Skeletal muscle tissue (tissue), 4 donors: ENCODE measurements around the gene TUBB2B. TPM values are rescaled to one million over a fixed set of nuclear protein-coding genes. Genes with fewer than 3 reads are reported as not detected.
A peak's percentile ranks its signal among the peaks of the same experiment; 100 is the strongest.

Experiments used
- H3K27ac ChIP-seq: one replicate; pipeline ENCODE4 v1.7.0; 2013; ENCODE audit warnings: mild to moderate bottlenecking, low read depth, low read length, inconsistent platforms
- H3K27me3 ChIP-seq, 3 donors: one replicate each; pipeline ENCODE4 v1.7.0; 2013; ENCODE audit warnings: low read length in 3 of 3; ENCODE audit not compliant: control insufficient read depth in 3 of 3, insufficient read depth in 3 of 3
- H3K36me3 ChIP-seq, 3 donors: one replicate each; pipeline ENCODE4 v1.7.0; 2013; ENCODE audit warnings: low read length in 3 of 3; ENCODE audit not compliant: control insufficient read depth in 3 of 3, insufficient read depth in 3 of 3
- H3K4me1 ChIP-seq, 3 donors: one replicate each; pipeline ENCODE4 v1.7.0; 2013; ENCODE audit warnings: low read length in 3 of 3, mild to moderate bottlenecking in 3 of 3; ENCODE audit not compliant: control insufficient read depth in 3 of 3, insufficient read depth in 3 of 3
- H3K4me3 ChIP-seq, 3 donors: one replicate each; pipeline ENCODE4 v1.7.0; 2013; ENCODE audit warnings: low read length in 3 of 3
- H3K9ac ChIP-seq, 3 donors: one replicate each; pipeline ENCODE4 v1.7.0; 2013; ENCODE audit warnings: low read length in 3 of 3, mild to moderate bottlenecking in 3 of 3, moderate library complexity in 2 of 3, low read depth in 1 of 3
- H3K9me3 ChIP-seq, 3 donors: one replicate each; pipeline ENCODE4 v1.7.0; 2013; ENCODE audit warnings: low read length in 3 of 3; ENCODE audit not compliant: control insufficient read depth in 3 of 3
- total RNA-seq: library from RNA; depleted of rRNA; stranded (reverse); fragments of >200 nt; gene quantifications from one replicate; pipeline ENCODE4 v1.2.3, GENCODE V29; 2014
- donor health status: Osteomylitis.

The TUBB2B gene
- total RNA-seq, 1 donor from 2014 or later, result 104 TPM

GRCh38 chr6:3214898-3215297, 12.6 kb downstream of the TUBB2B start:
- Histone ChIP-seq H3K4me3 (no peak overlapping the region), H3K4me1 (no peaks in the 10 kb centered on the region), H3K9me3 (no peaks in the 10 kb centered on the region), H3K36me3 (no peaks in the 10 kb centered on the region), H3K9ac (no peak overlapping the region), H3K27me3 (peaks cover 4 to 13% (median 9%) of the 10 kb centered on the region in 3 donors), H3K27ac (no peak overlapping the region)

GRCh38 chr6:3213334-3213695, 14.1 kb downstream of the TUBB2B start:
- peaks cover under 1 to 5% (median 4%) of the 10 kb centered on the region in 3 donors for H3K4me1 ChIP-seq
- no peak overlapping the region for H3K4me3 ChIP-seq
- peaks cover 4 to 18% (median 9%) of the 10 kb centered on the region in 3 donors for H3K27me3 ChIP-seq
- no peaks in the 10 kb centered on the region for H3K9me3 ChIP-seq
- no peak overlapping the region for H3K9ac ChIP-seq
- no peaks in the 10 kb centered on the region for H3K36me3 ChIP-seq
- H3K27ac ChIP-seq, result no peak overlapping the region

DNA sequence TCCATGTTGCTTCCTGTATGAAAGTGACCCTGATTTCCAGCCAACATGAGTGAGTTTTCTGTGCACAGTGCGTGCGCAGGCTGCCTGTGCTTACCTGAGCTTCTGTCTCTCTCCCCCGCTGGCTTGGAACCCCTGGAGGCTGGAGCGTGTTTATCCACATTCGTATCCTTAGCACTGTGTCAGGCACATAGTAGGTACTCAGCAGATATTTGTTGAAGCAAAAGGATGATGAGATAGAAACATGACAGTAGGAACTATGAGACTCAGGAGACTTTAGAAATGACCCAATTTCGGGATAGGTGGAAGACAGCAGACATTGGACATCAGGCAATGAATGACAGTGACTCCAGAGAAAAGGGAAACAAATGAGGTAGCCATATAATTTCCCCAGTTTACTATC, 15.2 kb downstream of the TUBB2B start:
- Histone ChIP-seq H3K27ac (no peak overlapping the region), H3K9ac (no peak overlapping the region)

DNA sequence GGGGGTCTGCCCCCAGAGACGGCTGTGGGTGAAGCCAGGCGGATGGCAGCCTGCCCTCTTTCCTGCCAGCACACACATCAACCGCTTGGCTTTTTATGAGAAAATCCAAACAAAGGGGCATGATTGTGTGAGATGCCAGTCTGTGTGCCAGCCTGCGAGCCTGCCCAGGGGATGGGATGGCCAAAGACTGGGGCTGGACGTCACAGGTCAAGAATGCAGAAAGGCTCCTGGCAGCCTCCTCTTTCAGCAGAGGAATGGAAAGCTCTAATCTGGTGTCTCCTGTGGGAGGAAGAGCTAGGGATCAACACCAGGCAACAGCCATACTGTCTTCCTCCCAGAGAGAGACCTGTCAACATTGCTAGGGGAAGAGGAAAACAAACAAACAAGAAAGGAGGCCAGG, 15.8 kb downstream of the TUBB2B start:
- Histone ChIP-seq H3K9ac (no peak overlapping the region), H3K36me3 (no peaks in the 10 kb centered on the region), H3K4me1 (peaks cover 4 to 11% (median 7%) of the 10 kb centered on the region in 3 donors), H3K9me3 (no peaks in the 10 kb centered on the region), H3K4me3 (no peak overlapping the region), H3K27me3 (peaks cover 4 to 22% (median 4%) of the 10 kb centered on the region in 3 donors), H3K27ac (no peak overlapping the region)

More for the DNA sequence above, 15.2 kb downstream of the TUBB2B start:
- Histone ChIP-seq H3K4me3 (no peak overlapping the region), H3K9me3 (no peaks in the 10 kb centered on the region), H3K4me1 (peaks cover 4 to 11% (median 7%) of the 10 kb centered on the region in 3 donors), H3K36me3 (no peaks in the 10 kb centered on the region), H3K27me3 (peaks cover 4 to 22% (median 4%) of the 10 kb centered on the region in 3 donors)

DNA sequence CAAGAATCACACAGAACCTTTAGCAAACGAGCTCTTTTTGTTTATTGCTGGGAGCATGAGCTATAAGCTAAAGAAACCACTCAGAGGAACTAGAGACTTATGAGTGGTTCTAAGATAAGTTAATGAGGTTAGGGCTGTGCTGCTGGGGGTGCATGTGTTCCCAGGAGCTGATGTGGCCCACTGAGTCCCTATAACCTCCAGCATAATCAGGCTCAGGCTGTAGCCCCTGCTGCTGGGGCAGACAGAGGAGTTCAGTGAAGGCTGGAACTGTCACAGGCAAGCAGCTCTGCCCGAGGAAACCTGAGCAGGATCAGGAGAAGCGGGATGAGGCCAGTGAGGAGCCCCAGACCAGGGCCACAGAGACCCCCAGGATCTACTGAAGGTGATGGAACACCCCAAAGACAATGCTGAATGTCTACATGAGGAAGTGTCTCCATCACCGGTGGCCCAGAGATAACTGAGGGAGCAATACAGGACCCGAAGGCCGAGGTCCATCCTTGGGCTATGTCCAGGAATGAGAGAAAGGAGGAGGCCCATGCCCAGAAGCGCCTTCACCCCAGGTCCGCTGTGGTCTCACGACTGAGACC, 17.3 kb downstream of the TUBB2B start:
- Histone ChIP-seq H3K9me3 (no peaks in the 10 kb centered on the region), H3K4me1 (peaks cover 4 to 11% (median 7%) of the 10 kb centered on the region in 3 donors), H3K4me3 (no peak overlapping the region), H3K36me3 (no peaks in the 10 kb centered on the region), H3K27ac (no peak overlapping the region), H3K27me3 (peaks cover 4 to 25% (median 4%) of the 10 kb centered on the region in 3 donors), H3K9ac (no peak overlapping the region)

GRCh38 chr6:3209114-3210023, 18.1 kb downstream of the TUBB2B start:
- Histone ChIP-seq H3K27ac (peak overlapping the region; percentile 38), H3K4me3 (peak overlapping the region in 1 of 3 donors; percentile 1), H3K36me3 (no peaks in the 10 kb centered on the region), H3K27me3 (peaks cover 4 to 25% (median 4%) of the 10 kb centered on the region in 3 donors), H3K4me1 (peaks cover 4 to 11% (median 7%) of the 10 kb centered on the region in 3 donors), H3K9me3 (no peaks in the 10 kb centered on the region), H3K9ac (no peak overlapping the region)

DNA sequence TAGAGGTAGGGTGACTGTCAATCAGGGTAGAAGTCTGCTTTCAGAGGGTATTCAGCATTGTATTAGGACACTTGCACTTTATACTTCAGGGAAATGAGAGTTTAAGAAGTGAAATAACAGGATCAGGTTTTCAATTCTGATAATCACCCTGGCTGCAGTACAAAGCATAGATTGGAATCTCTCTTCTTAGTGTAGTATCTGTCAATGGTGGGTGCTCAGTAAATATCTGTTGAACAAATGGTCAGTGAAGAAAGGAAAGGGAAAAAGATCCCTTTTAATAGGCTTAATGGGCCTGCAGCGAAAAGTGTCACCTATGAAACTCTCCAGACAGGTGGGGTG, 18.7 kb downstream of the TUBB2B start:
- Histone ChIP-seq H3K9me3 (no peaks in the 10 kb centered on the region), H3K27me3 (peaks cover 4 to 25% (median 4%) of the 10 kb centered on the region in 3 donors), H3K27ac (peak overlapping the region; percentile 38), H3K36me3 (no peaks in the 10 kb centered on the region), H3K9ac (no peak overlapping the region), H3K4me1 (peaks cover 4 to 11% (median 7%) of the 10 kb centered on the region in 3 donors), H3K4me3 (peak overlapping the region in 1 of 3 donors; percentile 1)

GRCh38 chr6:3208098-3208774, 19.2 kb downstream of the TUBB2B start:
- Histone ChIP-seq H3K9ac (no peak overlapping the region), H3K4me3 (no peak overlapping the region), H3K36me3 (no peaks in the 10 kb centered on the region)

GRCh38 chr6:3206339-3207015, 21.0 kb downstream of the TUBB2B start:
- Histone ChIP-seq H3K27me3 (peaks cover 0 to 21% (median 4%) of the 10 kb centered on the region in 3 donors), H3K9ac (no peak overlapping the region), H3K4me1 (peaks cover 4 to 11% (median 7%) of the 10 kb centered on the region in 3 donors), H3K9me3 (no peaks in the 10 kb centered on the region), H3K4me3 (no peak overlapping the region), H3K36me3 (no peaks in the 10 kb centered on the region), H3K27ac (no peak overlapping the region)

More at GRCh38 chr6:3208098-3208774, 19.2 kb downstream of the TUBB2B start:
- Histone ChIP-seq H3K27ac (peak overlapping the region; percentile 38), H3K27me3 (peaks cover 4 to 25% (median 4%) of the 10 kb centered on the region in 3 donors), H3K4me1 (peaks cover 4 to 11% (median 7%) of the 10 kb centered on the region in 3 donors), H3K9me3 (no peaks in the 10 kb centered on the region)
